TTC549 (cell line): ENCODE data around the gene MDGA2.
"Not testable (repeated sequence)": the region's sequence is repeated elsewhere in the genome, so short reads cannot be mapped to it uniquely, and the experiment has no call there.

Experiments
- FAIRE-seq: peaks from 2 replicates; lab custom pipeline; 2012; peaks lifted over from hg19 to GRCh38; lab: Jason Lieb, UNC

MDGA2 gene

DNA sequence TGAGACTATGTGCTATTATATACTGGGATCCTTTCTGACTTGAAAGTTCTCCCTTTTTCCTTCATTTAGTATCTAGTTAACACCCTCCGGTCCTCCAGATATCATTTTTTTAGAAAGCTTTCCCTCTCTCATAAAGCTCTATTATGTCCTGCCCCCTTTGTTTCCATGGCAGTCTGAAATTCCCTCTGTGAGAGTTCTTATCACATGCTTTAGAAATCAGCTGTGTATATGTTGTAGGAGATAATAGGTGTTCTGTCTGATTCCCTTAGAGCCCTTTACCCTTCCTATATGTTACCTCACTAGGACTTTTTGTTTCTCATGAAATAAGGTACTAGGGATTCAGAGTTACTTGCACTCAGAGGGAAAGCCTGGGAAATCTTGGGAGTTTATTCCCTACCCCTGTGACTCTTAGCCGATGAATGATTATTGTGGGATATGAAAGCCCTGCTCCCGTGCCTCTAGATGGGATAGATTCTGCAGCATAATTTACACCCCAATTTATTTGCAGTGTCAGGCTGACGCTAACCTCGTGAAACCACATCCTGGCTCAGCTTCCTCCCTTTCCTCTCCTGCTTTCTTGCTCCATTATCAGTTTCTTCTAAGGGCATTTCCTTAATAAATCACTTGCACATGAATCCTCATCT, 448.4 kb downstream of the MDGA2 start:
- no peak for FAIRE-seq

DNA sequence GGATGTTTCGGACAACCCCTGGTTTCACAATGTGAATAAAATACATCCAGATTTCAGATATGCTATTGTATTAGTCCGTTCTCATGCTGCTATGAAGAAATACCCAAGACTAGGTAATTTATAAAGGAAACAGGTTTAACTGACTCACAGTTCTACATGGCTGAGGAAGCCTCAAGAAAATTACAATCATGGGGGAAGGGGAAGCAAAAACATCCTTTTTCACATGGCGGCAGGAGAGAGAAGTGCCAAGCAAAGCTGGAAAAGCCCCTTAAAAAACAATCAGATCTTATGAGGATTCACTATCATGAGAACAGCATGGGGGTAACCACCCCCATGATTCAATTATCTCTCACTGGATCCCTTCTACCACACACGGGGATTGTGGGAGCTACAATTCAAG, 451.7 kb downstream of the MDGA2 start:
- FAIRE-seq, result no peak

DNA sequence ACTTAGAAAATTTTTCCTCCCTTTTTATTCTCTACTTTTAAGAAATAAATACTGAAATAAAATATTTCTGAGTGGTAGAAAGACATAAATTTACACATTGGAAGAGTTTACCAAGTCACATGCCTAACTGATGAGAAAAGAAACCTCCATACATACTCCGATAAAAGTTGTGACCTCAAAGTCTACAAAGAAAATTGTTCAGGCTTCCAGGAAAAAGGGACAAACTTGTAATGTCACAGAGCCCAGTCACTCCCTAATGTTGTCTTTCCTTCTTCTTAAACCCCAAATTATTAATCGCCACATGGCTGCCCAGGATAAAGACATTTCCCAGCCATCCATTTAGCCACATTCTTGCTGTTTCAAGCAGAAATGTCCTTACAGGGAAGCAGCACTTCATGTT, 455.3 kb downstream of the MDGA2 start:
- no peak for FAIRE-seq

DNA sequence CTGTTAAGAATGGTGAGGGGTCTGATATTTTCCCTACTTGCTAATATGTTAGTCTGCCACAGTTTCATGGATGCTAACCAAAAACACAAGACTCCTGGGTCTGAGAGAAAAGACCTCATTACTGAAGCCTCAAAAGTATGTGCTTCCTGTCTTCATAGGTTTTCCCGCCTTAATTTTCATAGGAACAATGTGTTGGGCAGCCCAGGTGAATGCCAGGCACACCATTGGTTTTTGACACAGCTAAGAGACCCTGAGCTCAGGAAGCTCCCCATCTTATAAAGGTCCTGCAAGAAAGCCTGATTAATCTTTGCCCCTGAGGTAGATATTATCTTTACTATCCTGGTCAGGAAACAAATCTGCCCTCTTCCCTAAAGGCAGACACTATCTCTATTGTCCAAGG, 464.1 kb downstream of the MDGA2 start:
- no peak for FAIRE-seq

DNA sequence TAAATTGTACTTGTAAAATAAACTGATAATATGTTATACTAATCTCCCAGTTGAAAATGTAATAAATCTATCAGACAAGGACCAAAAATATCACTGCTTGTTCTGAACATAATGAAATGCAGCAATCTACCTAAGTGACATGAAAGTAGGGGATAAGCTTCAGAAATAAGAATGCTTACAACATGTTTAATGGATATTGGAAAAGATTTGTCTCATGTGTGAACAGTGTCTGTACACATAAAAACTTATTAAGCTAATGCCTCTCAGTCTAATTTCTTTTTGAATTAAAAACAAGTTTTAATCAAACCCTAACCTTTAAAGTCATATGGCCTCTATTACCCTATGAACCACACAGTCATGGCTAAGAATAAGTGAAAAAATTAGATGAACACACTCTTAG, 465.3 kb downstream of the MDGA2 start:
- no peak for FAIRE-seq

DNA sequence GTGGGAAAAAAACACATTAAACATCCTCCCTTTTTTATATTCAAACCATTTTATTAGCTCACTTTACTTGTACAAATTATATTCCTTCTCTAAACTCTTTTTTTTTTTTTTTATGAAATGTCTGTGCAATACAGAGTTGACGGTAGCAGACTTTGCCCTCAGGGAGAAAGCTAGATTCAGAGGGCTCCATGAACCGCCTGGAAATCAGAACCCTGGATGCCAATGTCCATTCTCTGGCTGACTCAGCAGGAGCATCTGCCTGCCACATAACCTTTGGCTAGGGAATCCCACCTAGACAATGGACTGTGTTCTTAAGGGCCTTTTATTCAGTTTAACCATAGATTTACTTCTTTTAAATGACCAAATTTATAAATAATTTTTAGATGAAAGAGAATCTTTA, 467.0 kb downstream of the MDGA2 start:
- FAIRE-seq, result no peak

DNA sequence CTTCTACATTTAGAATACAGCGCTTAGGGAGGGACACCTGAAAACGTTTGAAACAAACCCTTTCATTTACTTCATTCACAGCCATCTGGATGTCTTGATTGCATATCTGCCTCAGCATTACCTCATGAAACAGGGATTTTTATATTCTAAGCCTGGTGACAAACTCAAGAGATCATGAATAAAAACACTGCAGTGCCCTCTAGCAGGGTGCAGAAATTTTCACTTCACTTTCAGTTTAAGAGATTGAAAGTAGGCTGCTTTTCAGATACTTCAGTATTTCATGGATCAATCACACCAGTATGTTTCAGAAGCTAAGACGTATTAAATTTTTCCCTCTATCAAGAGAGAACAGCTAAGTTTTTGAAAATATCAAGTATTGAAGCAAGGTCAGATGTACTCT, 467.8 kb downstream of the MDGA2 start:
- FAIRE-seq, result no peak

DNA sequence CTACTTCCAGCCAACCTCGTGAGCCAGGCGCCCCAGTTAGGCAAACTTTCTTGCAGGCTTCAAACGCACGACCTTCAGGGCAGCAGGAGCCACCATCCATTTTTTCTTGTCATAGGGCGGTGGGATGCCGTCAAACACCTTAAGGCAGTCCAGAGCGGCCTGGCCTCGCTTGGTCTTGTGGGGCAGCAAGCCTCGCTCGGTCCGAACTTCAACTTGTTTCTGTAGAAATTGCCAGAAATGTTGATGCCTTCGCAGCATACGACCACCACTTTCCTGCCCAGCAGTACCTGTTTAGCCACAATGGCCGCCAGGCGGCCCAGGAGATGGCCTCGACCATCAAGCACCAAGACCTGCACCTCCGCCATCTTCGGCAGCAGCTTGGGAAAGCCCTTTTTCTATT, 474.7 kb downstream of the MDGA2 start:
- no peak for FAIRE-seq

DNA sequence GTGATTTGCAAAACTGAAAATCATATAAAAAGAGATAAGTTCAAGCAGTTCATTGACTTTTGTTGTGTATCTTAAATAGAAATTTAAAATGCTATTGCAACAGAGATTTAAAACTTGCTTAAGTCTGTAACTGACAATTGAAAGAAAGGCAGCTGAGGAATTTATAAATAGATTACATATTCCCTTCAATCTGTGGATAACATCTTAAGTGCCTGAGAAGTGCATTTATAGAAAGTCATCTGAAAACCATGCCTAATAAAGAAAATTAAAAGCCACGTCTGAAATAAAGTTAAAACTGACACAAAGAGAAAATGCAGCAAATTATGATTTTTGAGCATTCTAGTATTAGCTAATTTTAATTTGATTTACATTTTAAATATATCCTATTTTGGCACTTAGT, 479.8 kb downstream of the MDGA2 start:
- FAIRE-seq, result no peak

DNA sequence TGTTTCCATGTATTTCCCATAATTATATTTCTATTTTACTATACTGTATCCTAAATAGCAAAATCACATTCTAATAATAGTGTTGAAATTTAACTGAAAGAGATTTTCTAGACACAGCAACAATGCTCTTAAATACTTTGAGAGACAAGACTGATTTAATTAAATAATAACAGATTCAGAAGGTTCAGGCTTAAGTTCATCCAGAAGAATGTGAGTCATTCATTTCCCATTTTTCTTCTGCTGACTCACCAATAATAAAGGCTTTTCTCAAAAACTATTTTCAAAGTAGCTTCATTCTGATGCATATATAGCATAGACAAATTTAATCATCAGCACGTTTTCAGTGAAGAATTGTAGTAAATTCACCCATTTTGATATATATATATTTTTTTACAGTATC, 481.4 kb downstream of the MDGA2 start:
- FAIRE-seq, result no peak

DNA sequence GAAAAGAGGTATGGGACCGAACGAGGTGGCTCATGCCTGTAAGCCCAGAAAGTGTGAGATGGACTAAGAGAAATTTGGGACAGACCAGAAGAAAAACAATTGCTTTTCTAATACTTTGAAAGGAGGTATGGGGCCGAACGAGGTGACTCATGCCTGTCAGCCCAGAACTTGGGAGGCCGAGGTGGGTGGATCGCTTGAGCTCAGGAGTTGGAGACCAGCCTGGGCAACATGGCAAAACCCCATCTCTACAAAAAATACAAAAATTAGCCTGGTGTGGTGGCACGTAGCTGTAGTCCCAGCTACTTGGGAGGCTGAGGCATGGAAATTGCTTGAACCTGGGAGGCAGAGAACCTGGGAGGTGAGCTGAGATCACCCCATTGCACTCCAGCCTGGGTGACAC, 483.2 kb downstream of the MDGA2 start:
- FAIRE-seq, result not testable (repeated sequence)

DNA sequence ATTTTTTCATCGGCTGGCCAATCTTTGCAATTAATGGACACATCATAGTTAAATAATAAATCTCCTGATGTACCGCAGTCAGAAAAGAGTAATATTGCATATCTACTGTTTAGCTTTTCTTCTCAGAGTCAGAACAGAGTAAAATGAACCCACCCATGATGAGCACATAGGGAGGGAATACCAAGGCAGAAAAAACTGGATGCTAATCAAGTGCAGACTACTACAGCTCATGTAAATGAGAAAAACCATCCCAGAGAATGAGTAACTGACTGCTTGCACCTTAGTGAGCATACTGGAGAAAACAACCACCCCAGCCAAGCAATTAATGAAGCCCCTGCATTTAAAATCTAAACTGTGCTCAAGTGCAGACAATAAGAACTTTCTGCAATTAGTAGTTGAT, 483.7 kb downstream of the MDGA2 start:
- FAIRE-seq, result no peak

DNA sequence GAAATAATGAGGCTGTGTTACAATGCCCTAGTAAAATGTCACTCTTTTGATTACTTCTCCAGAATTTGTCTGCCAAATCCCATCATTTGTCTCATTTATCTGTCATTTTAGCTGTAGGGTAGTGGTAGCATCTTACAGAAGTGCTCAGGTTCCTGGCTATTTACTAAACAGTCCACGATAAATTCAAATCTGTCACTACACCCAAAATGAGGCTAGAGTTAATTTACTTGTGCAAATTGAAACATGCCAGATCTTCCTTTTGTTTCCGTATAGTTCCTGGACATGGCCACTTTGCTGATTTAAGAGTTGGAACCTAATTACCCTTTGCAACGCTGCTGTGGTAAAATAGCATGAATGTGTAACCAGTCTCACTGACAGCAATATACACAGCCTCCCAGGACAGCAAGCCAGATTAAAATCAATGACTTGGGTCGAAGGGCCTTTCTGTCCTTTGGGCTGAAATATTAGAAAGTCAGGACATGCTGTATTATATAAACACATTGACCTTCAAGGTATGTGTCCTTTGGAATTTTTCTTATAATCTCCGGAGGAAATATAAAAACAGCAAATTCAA, 485.4 kb downstream of the MDGA2 start:
- FAIRE-seq, result no peak

DNA sequence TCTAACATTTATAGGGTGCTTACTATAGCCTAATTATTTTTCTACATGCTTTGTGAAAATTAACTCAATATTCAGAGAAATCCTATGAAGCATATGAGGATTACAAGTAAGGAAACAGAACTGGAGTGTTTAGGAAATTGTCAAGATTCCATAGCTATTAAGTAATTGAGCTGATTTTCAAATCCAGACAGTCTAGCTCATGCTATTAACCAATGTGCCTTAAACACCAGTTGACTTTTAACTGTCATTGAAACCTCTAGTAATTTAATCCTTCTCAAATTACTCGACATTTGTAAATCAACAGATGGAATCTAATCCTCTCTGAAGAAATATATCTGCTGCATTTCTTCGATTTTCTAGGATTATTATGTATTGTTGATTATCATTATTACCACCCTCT, 488.9 kb downstream of the MDGA2 start:
- no peak for FAIRE-seq

DNA sequence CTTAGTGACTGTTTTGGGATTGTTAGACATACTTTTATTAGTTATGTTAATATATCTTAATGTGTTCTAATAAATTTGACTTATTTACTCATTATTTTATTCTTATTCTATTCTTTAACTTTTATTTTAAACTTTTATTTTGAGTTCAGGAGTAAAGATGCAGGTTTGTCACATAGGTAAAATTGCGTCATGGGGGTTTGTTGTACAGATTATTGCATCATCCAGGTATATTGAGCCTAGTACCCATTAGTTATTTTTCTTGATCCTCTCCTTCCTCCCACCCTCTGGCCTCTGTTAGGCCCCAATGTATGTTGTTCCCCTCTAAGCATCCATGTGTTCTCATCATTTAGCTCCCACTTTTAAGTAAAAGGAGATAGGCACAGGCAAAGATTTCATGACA, 495.5 kb downstream of the MDGA2 start:
- no peak for FAIRE-seq

DNA sequence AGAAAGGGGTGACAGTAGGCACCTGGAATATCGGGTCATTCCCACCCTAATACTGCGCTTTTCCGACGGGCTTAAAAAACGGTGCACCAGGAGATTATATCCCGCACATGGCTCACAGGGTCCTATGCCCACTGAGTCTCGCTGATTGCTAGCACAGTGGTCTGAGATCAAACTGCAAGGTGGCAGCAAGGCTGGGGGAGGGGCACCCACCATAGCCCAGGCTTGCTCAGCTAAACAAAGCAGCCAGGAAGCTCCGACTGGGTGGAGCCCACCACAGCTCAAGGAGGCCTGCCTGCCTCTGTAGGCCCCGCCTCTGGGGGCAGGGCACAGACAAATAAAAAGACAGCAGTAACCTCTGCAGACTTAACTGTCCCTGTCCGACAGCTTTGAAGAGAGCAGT, 503.5 kb downstream of the MDGA2 start:
- FAIRE-seq, result not testable (repeated sequence)

DNA sequence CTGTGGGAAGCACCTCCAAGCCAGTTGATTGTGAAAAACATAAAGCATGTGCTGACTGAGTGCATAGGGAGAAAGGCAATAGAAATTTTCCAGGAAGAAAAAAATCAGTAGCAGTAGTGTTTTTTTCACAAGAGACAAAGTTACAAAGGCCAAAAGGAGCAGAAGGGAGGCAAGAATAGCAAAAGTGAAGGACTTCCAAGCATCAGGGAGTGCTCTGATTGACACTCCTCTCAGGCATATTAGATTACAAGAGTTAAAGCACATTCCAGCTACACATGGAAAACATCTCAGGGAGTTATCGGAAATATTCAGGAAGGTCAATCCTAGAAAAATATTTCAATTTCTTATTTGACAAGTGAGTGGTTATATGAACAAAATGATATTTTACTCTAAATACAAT, 508.0 kb downstream of the MDGA2 start:
- no peak for FAIRE-seq

DNA sequence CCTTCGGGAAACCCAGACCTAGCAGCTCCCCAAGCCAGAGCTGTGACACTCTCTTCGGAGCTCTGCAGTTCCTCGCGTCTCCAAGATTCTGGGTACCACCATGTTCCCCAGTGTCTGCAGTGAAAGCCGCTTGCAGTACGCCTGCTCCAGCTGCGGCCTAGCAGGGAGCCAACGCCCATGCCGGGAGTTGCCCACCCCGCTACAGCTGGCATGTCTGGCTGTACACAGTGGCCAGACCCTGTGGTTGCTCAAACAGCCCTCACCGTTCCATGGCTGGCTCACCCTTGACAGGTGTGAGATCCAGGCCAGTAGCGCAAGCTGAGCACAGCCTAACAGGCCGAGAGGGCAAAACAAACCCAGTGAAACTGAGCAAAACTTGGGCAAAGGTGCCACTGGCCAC, 520.0 kb downstream of the MDGA2 start:
- no peak for FAIRE-seq

DNA sequence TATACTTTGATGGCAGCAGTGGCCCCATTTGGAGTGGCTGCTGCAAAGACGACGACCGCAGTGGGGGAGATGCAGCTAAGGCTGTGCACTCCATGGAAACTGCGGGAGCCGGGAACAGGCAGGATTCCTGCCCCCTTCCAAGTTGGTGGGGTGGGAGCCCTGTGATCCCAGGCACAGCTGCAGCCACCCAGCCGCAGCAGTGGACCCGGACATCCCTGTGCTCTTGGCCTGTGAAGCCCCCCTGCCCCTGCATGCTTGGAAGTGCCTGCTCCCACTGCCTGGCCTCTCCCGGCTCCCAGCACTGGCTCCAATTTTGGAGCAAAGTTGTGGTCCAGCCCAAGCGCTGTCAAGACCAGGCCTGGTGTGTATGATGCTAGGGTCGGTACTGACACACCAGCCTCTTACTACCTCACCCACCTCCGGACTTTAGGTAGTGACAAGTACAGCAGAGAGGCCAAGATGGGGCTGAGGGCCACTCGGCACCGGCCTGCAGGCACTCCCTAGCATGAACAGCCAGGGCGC, 521.1 kb downstream of the MDGA2 start:
- no peak for FAIRE-seq

DNA sequence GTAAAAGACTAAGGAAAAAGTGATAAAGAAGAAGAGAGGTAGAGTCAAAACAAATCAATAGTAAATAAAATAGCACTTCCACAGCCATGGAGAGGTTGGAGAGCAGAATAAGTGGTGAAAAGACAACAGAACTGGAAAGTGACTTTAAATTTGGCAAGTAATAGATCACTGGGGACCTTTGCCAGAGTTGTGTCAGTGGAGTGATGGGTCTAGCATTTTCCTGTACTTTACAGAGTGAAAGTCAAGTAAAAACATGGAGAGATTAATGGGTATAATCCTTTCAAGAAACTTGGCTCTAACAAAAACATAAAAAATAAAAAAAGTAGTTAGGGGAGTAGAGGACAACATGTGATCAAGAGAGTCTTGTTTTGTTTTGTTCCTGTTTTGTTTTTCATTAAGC, 521.7 kb downstream of the MDGA2 start:
- FAIRE-seq, result no peak

DNA sequence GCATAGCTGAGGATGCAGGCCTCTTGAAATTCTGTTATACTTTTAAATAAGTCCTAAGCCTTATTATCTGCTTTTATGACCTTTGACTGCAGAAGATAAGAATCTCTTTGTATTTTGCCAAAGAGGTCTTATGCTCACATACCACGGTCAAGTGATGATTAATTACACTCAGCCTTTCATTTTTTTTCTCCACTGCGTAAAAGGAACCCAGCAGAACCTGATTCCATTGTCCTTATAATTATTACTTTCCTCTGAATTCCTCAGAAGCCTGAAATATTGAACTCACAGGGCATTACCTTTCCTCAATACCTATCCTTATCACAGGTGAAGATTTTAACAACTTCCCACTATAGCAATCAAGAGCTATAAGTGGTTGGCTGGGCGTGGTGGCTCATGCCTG, 525.1 kb downstream of the MDGA2 start:
- no peak for FAIRE-seq

DNA sequence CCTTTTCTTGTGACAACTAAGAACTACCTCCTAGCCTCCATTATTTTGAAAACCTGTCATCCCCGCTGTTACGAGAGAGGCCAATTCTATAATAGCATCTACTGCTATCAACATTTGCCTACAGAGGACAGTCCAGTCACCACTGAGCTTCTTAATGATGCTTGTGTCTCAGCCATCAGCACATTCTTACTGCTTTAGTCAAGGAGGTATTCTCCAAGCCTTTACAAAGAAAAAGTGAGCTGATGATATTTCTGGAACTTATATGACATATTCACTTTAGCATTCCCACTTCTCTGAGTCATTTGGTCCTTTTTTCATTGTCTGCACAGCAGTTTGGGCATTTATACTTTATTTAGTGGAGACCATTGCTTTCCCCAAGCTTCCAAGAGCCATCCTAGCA, 526.1 kb downstream of the MDGA2 start:
- no peak for FAIRE-seq

DNA sequence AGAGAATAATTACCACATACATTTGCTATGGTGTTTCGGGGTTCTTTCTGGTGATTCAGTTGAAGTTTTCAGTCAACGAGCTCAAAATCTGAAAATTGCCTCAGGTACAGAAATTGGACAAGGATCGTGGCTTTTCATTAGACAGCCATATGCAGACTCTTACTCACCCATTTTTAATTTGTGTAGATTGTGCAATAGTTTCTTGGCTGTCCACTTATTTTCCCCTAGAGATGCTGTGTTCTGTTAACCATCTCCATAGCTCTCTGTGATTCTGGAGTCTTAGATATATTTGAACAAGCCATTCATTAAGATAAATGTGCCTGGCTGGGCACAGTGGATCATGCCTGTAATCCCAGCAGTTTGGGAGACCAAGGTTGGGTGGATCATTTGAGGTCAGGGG, 526.7 kb downstream of the MDGA2 start:
- FAIRE-seq, result no peak

DNA sequence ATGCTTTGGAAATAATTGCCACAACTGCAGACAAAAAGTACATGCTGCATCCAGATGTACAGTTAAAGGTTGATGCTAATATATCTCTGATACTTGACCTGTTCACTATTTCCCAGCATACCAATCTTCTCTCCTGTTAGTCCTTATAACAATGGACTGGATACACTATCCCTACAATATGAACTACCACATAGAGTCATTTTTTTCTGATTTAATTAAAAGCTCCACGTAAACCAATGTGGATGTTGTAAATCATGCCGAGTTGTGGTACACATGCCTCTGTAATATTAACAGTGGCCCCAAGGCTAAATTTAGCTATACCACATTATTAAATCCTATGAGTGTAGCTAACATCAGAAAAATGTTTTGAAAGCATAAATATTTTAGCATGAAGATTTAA, 554.8 kb downstream of the MDGA2 start:
- no peak for FAIRE-seq

DNA sequence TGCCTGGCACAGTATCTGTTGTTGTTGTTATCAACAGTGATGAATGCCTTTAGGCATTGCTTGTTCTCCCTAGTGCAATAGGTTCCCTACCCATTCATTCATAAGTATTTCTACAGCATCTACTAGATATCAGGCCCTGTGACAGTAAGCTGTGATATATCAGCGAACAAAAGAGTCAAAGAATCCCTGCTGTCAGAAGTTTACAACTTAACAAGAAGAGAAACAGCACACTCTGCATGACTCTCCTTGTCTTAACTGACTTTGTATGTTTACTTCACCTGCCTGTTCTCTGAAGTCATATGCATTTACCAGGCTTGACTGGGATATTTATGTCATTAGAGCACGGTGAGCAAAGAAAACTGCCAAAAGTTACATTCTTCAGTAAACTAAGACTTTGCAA, 571.6 kb downstream of the MDGA2 start:
- no peak for FAIRE-seq
